ENCODE measurements around the gene CRISP1. TPM values are rescaled to one million over a fixed set of nuclear protein-coding genes. Genes with fewer than 3 reads are reported as not detected.

Gene CRISP1
- polyA plus RNA-seq, 1 donor from 2014 or later = not detected

DNA sequence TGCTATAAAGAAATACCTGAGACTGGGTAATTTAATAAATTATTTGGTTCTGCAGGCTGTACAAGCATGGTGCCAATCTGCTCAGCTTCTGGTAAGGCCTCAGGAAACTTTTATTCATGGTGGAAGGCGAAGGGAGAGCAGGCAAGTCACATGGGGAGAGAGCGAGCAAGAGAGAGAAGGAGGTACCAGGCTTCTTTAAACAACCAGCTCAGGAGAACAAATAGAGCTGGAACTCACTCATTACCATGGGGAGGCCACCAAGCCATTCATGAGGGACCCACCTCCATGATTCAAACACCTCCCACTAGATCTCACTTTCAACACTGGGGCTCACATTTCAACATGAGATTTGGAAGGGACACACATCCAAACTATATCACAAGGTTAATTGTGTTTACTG lies 44.9 kb upstream of the CRISP1 start:
- H3K9me2 ChIP-seq (ENCODE audit: insufficient read depth, low read length) = no peaks in the 10 kb centered on the region
- no peak overlapping the region for H3K4me2 ChIP-seq (ENCODE audit: low read length)
- no peaks in the 10 kb centered on the region for H3K79me2 ChIP-seq (replicated peaks; ENCODE audit: insufficient read depth, low read length)
- H2AFZ ChIP-seq (ENCODE audit: low read depth, low read length) = no peak overlapping the region
- TF ChIP-seq POLR2AphosphoS5 (IDR thresholded peaks at IDR 0.05) (no peak), TAF1 (IDR thresholded peaks at IDR 0.05; ENCODE audit: low read depth) (no peak), SMC3 (conservative IDR thresholded peaks at IDR 0.05; ENCODE audit: poor library complexity) (no peak), MXI1 (conservative IDR thresholded peaks at IDR 0.05; ENCODE audit: poor library complexity, severe bottlenecking) (no peak), CTCF (IDR thresholded peaks at IDR 0.05; ENCODE audit: poor library complexity, severe bottlenecking) (no peak), RAD21 (conservative IDR thresholded peaks at IDR 0.05) (no peak), EZH2 (IDR thresholded peaks at IDR 0.05; ENCODE audit: borderline replicate concordance, insufficient read depth, low read length, poor library complexity, severe bottlenecking) (no peak), EP300 (conservative IDR thresholded peaks at IDR 0.05; ENCODE audit: poor library complexity, severe bottlenecking) (no peak)
- TF ChIP-seq, protein P1, sequence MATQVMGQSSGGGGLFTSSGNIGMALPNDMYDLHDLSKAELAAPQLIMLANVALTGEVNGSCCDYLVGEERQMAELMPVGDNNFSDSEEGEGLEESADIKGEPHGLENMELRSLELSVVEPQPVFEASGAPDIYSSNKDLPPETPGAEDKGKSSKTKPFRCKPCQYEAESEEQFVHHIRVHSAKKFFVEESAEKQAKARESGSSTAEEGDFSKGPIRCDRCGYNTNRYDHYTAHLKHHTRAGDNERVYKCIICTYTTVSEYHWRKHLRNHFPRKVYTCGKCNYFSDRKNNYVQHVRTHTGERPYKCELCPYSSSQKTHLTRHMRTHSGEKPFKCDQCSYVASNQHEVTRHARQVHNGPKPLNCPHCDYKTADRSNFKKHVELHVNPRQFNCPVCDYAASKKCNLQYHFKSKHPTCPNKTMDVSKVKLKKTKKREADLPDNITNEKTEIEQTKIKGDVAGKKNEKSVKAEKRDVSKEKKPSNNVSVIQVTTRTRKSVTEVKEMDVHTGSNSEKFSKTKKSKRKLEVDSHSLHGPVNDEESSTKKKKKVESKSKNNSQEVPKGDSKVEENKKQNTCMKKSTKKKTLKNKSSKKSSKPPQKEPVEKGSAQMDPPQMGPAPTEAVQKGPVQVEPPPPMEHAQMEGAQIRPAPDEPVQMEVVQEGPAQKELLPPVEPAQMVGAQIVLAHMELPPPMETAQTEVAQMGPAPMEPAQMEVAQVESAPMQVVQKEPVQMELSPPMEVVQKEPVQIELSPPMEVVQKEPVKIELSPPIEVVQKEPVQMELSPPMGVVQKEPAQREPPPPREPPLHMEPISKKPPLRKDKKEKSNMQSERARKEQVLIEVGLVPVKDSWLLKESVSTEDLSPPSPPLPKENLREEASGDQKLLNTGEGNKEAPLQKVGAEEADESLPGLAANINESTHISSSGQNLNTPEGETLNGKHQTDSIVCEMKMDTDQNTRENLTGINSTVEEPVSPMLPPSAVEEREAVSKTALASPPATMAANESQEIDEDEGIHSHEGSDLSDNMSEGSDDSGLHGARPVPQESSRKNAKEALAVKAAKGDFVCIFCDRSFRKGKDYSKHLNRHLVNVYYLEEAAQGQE (IDR thresholded peaks at IDR 0.05; ENCODE audit: borderline replicate concordance) = no peak
- H4K20me1 ChIP-seq (ENCODE audit: insufficient read depth) = no peaks in the 10 kb centered on the region
- no peak overlapping the region for H3K27ac ChIP-seq (ENCODE audit: low read length)
- H3K36me3 ChIP-seq (ENCODE audit: insufficient read depth, low read length) = no peaks in the 10 kb centered on the region
- H3K9me3 ChIP-seq (ENCODE audit: low read length) = no peaks in the 10 kb centered on the region
- no peak overlapping the region for H3K9ac ChIP-seq (ENCODE audit: low read length)
- no peak overlapping the region for H3K4me3 ChIP-seq (ENCODE audit: low read length)
- no peaks in the 10 kb centered on the region for H3K27me3 ChIP-seq (ENCODE audit: insufficient read depth, low read depth, low read length)
- H3F3A ChIP-seq (ENCODE audit: insufficient read depth, low read length, poor library complexity, severe bottlenecking) = no peaks in the 10 kb centered on the region

DNA sequence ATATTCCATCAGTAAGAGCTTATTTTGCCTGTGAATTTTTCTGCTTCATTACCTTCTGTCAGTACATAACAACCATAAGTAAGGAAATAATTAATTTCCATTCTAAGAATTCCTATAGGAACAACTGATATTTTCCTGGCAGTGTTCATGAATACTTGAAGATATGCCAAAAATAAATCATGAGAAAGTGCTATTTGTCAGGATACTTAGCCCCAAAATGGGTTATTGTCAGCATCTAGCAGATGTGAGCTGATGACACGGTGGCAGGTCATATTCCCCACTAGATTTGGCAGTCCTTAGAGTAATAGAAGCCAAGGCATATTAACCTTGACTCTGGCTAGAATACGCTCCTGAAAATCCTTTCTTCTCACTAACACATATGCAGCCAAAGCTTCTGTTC lies 43.2 kb upstream of the CRISP1 start:
- TF ChIP-seq CTCF (IDR thresholded peaks at IDR 0.05; ENCODE audit: poor library complexity, severe bottlenecking) (no peak), MXI1 (conservative IDR thresholded peaks at IDR 0.05; ENCODE audit: poor library complexity, severe bottlenecking) (no peak), EP300 (conservative IDR thresholded peaks at IDR 0.05; ENCODE audit: poor library complexity, severe bottlenecking) (peak; percentile 36), POLR2AphosphoS5 (IDR thresholded peaks at IDR 0.05) (no peak)
- TF ChIP-seq, protein P1 (IDR thresholded peaks at IDR 0.05; ENCODE audit: borderline replicate concordance) = peak; percentile 55
- Histone ChIP-seq H3F3A (ENCODE audit: insufficient read depth, low read length, poor library complexity, severe bottlenecking) (no peaks in the 10 kb centered on the region), H3K27ac (ENCODE audit: low read length) (no peak overlapping the region), H3K9me2 (ENCODE audit: insufficient read depth, low read length) (no peaks in the 10 kb centered on the region), H4K20me1 (ENCODE audit: insufficient read depth) (no peaks in the 10 kb centered on the region), H3K27me3 (ENCODE audit: insufficient read depth, low read depth, low read length) (no peaks in the 10 kb centered on the region), H3K9ac (ENCODE audit: low read length) (no peak overlapping the region), H3K36me3 (ENCODE audit: insufficient read depth, low read length) (no peaks in the 10 kb centered on the region), H2AFZ (ENCODE audit: low read depth, low read length) (no peak overlapping the region), H3K79me2 (replicated peaks; ENCODE audit: insufficient read depth, low read length) (no peaks in the 10 kb centered on the region), H3K4me2 (ENCODE audit: low read length) (no peak overlapping the region), H3K9me3 (ENCODE audit: low read length) (no peaks in the 10 kb centered on the region), H3K4me3 (ENCODE audit: low read length) (no peak overlapping the region)

Measured in neural cell (in vitro differentiated cells).